DLD1 (cell line): ENCODE data around the gene GRM7.

Source experiments
- in situ Hi-C: cut with HindIII; loops from 2 replicates; pipeline ENCODE4 v1.10.0; 2017; ENCODE audit warnings: low sequenced_read_pairs

Gene GRM7

GRCh38 chr3:7385635-7386034 lies 524.7 kb downstream of the GRM7 start:
- in situ Hi-C loops: no loop called here

- in situ Hi-C loops: no loop called here
Observed at GRCh38 chr3:7388026-7388425, 527.1 kb downstream of the GRM7 start.

- in situ Hi-C loops: no loop called here
Observed at GRCh38 chr3:7392206-7392605, 531.3 kb downstream of the GRM7 start.

GRCh38 chr3:7393944-7394605 lies 533.2 kb downstream of the GRM7 start:
- in situ Hi-C loops: no loop called here

- in situ Hi-C loops: no loop called here
Observed at GRCh38 chr3:7396534-7396933, 535.6 kb downstream of the GRM7 start.

- in situ Hi-C loops: no loop called here
Observed at GRCh38 chr3:7397097-7397496, 536.2 kb downstream of the GRM7 start.

- in situ Hi-C loops: no loop called here
Observed at GRCh38 chr3:7400360-7400759, 539.4 kb downstream of the GRM7 start.

GRCh38 chr3:7401418-7401817 lies 540.5 kb downstream of the GRM7 start:
- in situ Hi-C loops: no loop called here

- in situ Hi-C loops: no loop called here
Observed at GRCh38 chr3:7407107-7407506, 546.2 kb downstream of the GRM7 start.

GRCh38 chr3:7410782-7411181 lies 549.9 kb downstream of the GRM7 start:
- in situ Hi-C loops: no loop called here

- in situ Hi-C loops: no loop called here
Observed at GRCh38 chr3:7421065-7421464, 560.1 kb downstream of the GRM7 start.

- in situ Hi-C loops: no loop called here
Observed at GRCh38 chr3:7423036-7423435, 562.1 kb downstream of the GRM7 start.

- in situ Hi-C loops: no loop called here
Observed at GRCh38 chr3:7423995-7424394, 563.1 kb downstream of the GRM7 start.

GRCh38 chr3:7428206-7428718 lies 567.3 kb downstream of the GRM7 start:
- in situ Hi-C loops: no loop called here

GRCh38 chr3:7432610-7433009 lies 571.7 kb downstream of the GRM7 start:
- in situ Hi-C loops: no loop called here

- in situ Hi-C loops: no loop called here
Observed at GRCh38 chr3:7433073-7433472, 572.2 kb downstream of the GRM7 start.

GRCh38 chr3:7436542-7436941 lies 575.6 kb downstream of the GRM7 start:
- in situ Hi-C loops: no loop called here

GRCh38 chr3:7437231-7437630 lies 576.3 kb downstream of the GRM7 start:
- in situ Hi-C loops: no loop called here

- in situ Hi-C loops: no loop called here
Observed at GRCh38 chr3:7439101-7439680, 578.3 kb downstream of the GRM7 start.

- in situ Hi-C loops: no loop called here
Observed at GRCh38 chr3:7444886-7445285, 584.0 kb downstream of the GRM7 start.

- in situ Hi-C loops: no loop called here
Observed at GRCh38 chr3:7445331-7445730, 584.4 kb downstream of the GRM7 start.

- in situ Hi-C loops: no loop called here
Observed at GRCh38 chr3:7447197-7447769, 586.4 kb downstream of the GRM7 start.
